GM19438 (cell line): ENCODE data around the gene ZNF782.
"Not testable (repeated sequence)": the region's sequence is repeated elsewhere in the genome, so short reads cannot be mapped to it uniquely, and the experiment has no call there.

Source experiments
- ATAC-seq: cut with Tn5 transposase; IDR thresholded peaks from one replicate; pipeline ENCODE4 v1.9.1; 2021; ENCODE audit warnings: low read depth; ENCODE audit not compliant: unreplicated experiment

ZNF782 gene

DNA sequence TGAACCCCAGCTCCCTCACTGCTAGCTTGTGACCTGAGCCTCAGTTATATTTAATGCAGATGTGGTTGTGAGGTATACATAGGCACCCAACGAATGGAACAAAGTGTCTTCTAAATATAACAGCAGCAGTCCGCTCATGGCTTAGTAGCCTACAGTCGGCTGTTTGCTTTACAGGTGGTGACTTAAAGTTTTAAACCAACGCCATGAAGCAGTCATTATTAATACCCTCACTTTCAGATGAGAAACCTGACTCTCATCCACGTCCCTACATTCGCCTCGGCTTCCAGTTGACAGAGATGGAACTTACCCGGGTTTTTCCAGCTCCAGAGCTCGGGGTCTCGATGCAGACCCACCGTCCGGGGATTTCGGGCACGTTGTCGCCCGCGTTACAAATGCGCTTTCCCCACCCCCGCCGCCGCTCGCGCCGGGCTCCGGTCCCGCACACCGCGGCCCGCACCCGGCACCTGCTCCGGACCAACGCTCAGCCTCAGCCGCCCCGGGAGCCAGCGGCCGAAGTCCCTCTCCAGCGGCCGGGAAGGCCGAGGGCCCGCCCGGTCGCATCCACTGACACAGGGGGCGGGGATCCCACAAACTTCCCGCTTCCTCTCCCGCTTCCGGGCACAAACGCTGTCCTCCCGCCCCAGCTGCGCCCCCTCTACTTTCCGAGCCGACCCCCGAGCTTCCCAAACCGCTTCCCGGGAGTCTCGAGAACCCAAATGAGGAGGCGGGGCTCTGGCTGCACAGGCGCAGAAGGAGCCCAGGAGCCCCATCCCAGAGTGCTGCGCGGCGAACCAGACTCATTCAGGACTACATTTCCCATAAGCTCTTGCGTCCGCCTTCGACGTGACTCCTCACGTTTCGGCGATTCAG, at the start of gene ZNF782:
ZNF782 (minus strand) TSS at position 734 of the 870 bp plus-strand sequence. CDS start 2,553 bp downstream, outside the sequence.
- ATAC-seq: peak; percentile 82

- not testable (repeated sequence) for ATAC-seq
Measured at GRCh38 chr9:96900010-96900409, 45.7 kb upstream of the ZNF782 start.

GRCh38 chr9:96892131-96892530, 37.8 kb upstream of the ZNF782 start:
- ATAC-seq: no peak

DNA sequence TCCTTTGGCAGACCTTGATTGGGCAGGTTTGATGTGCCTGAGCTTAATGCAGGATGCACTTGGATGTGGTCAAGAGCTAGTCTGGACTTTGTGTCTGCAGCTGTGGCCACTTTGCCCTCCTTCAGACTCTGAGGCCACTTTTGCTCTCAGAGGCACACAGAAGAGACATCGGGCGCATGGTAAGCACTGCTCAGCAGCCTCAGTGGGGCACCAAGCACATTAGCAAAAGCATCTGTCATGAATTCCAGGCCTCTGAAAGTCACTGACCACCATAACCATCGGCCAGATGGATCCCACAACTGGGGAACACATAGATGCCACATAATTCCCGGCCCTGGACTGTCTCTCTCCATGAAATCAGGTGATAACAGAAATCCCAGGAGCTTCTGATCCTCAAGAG, 34.3 kb upstream of the ZNF782 start:
- ATAC-seq: no peak

GRCh38 chr9:96885424-96885823, 31.1 kb upstream of the ZNF782 start:
- no peak for ATAC-seq

DNA sequence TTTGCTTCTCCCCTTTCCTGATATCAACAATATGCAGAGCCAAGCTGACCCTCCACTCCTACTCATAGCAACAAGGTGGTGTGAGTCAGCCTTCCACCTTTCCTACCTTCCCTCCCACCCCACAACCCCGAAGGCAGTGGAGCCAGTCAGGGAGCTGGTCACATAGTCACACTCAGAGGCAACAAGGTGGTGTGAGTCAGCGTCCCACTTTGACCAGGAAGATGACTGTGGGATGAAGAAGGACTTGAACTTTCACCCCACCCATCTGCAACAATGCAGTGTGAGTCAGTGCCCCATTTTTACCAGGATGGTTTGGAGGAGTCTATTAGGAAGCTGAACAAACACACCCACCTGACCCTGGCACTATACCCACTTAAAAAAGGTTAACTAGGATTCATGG, 30.1 kb upstream of the ZNF782 start:
- no peak for ATAC-seq

DNA sequence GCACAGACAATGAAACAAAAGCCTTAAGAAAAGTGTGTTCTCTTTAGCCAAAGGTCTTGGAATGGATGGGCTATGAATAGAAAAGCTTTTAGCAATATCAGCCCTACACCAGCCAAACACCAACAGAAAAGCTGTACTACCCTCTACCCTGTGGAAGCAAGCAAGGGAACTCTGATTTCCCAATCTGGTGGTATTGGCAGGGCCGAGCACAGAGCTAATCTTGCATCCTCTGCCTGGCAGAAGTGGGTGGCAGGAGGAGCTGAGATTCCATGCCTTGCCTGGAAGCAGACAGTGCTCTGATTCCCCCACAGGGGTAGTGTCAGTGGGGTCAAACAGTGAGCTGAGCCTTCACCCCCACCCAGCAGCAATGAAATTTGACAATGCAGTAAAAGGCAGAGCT, 29.6 kb upstream of the ZNF782 start:
- ATAC-seq: no peak

DNA sequence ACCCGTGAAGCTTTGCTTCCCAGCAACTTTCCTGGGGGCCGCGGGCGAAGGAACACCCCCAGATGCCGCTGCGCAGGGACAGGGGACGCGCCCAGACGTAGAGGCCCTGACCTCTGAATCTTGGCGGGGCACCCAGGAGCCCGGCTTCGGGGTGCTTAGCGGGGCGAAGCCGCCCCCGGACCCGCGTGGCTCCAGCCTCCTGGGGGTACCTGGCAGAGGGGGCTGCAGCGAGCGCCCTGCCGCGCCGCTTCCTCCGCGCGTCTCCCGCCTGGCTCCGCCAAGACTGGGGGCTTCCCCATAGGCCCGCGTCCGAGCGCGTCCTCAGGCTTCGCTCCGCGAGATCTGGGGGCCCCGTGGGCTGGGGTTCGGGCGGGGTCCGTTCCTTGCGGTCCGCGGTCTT, 23.0 kb upstream of the ZNF782 start:
- ATAC-seq: no peak

DNA sequence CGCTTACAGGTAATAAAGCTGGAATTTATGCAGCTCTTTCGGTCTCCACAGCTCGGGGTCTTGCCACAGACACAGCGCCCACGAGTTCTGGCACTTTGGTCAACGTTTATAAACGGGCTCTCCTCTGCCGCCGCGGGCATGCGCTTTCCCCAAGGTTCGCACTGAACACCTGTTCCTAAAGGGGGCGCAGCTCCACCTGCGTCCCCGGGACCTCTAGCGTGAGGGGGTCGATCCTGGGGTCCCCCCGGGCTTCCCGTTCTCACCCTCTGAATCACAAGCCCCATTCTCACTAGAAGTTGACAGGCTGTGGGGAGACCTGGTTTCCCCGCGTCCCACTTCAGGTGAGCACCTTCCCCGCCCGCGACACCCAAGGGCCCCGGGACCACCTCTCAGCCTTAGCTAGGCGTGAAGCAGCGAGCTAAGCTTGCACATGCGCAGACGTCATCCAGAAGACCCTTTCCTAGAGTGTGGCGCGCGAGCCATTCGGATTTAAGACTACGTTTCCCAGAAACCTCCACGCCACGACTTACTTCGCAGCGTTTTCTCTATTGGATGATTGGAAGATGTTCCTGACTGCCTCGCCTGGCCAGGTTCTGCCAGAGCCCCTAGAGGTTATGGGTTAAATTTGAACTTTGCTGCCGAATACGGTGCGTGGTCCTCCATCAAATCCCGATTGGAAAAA, 21.3 kb upstream of the ZNF782 start:
- ATAC-seq: peak; percentile 65

- peak; percentile 46 for ATAC-seq
Measured at GRCh38 chr9:96874947-96875460, 20.7 kb upstream of the ZNF782 start.

GRCh38 chr9:96874201-96874785, 20.0 kb upstream of the ZNF782 start:
- no peak for ATAC-seq

DNA sequence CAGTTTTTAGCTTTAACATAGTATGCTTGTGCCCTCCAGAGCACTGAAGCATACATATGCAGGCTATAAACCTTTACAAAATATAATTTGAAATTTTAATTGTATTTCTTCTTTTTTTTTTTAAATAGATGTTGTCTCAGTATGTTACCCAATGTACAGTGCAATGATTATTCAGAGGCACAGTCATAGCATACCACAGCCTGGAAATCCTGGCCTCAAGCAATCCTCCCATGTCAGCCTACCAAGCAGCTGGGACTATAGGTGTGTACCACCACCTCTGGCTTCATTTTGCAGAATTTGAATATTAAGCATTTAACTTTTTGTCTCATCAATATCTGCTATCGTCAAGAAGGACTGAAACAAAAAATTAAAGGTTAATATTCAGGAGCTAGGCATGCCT, 16.9 kb upstream of the ZNF782 start:
- ATAC-seq: no peak

DNA sequence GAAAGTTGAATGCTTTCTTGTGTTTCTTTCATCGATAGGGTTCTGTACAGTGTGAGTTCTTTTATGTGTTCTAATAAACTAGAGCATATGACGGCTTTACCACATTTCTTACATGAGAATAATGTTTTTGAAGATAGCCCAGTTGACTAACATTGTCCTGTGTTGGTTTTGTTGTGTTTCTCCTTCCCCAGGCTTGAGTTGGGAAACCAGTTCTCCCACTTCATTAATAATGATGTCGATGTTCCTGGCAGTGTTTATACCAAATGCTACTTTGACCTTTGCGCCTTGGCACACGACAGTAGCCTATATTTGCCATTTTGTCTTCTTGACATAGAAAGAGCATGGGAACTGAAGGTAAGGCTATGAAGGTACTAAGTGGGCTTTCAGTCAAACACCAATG, 14.4 kb upstream of the ZNF782 start:
- no peak for ATAC-seq

DNA sequence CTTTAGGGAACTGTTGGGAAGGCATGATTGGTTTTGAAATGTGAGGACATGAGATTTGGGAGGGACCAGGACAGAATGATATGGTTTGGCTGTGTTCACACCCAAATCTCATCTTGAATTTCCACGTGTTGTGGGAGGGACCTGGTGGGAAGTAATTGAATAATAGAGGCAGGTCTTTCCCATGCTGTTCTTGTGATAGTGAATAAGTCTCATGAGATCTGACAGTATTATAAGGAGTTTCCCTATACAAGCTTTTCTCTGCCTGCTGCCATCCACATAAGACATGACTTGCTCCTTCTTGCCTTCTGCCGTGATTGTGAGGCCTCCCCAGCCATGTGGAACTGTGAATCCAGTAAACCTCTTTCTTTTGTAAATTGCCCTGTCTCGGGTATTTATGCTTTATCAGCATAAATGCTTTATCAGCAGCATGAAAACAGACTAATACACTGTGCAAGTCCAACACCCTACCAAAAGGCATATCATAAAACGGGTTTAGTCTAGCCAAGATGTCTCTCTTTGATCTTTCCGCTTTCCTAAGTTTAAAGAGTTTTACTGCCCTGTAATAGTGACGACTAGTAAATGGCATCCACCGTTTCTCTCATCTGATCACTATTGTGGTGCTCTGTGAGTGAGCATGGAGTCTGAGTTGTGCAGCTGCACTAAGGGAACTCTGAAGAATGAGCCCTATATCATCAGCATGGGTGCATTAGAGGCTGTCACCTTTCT, 12.9 kb upstream of the ZNF782 start:
- no peak for ATAC-seq

DNA sequence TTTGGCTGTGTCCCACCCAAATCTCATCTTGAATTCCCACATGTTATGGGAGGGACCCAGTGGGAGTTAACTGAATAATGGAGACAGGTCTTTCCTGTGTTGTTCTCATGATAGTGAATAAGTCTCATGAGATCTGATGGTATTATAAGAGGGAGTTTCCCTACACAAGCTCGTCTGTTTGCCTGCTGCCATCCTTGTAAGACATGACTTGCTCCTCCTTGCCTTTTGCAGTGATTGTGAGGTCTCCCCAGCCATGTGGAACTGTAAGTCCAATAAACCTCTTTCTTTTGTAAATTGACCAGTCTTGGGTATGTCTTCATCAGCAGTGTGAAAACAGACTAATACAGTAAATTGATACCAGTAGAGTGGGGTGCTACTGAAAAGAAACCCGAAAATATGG, 10.9 kb upstream of the ZNF782 start:
- not testable (repeated sequence) for ATAC-seq

DNA sequence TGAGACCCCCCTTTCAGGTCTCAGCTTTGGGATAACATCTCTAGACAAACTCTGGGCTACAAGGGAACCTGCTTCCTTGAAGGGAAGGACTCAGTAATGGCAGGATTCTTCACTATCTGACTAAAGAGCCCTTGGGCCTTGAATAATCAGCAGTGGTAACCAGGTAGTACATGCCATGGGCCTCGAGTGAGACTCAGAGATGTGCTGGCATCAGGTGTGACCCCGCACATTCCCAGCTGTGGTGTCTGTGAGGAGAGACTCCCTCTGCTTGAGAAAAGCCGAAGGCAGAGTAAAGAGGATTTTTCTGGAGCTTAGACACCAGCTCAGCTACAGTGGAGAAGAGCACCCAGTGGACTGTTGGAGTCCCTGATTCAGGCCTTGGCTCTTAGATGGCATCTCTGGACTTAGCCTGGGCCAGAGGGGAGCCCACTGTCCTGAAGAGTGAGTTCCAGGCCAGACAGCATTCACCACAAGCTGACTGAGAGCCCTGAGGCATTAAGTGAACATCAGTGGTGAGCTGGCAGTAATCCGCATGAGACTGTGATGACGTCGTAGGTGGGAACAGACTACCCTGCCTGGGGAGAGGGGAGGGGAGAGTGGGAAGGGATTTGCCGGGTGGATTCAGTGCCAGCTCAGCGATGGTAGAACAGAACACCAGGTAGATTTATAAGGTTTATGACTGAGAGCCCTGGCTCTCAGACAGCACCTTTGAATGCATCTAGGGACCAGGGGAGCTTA, 5.3 kb upstream of the ZNF782 start:
- ATAC-seq: no peak

- no peak for ATAC-seq
Measured at GRCh38 chr9:96858670-96859069, 4.4 kb upstream of the ZNF782 start.

GRCh38 chr9:96858018-96858573, 3.8 kb upstream of the ZNF782 start:
- no peak for ATAC-seq

GRCh38 chr9:96856363-96857286, 2.3 kb upstream of the ZNF782 start:
- ATAC-seq: peak; percentile 50
